Mammary epithelial cell (primary cell): Measurements from ENCODE around the gene TPBG.

Experiments
- CTCF ChIP-seq, 2 donors: IDR thresholded peaks in 1 of 2; conservative IDR thresholded peaks in 1 of 2; 2 replicates each; pipeline ENCODE4 v1.5.1; 2011 to 2012; ENCODE audit warnings: inconsistent platforms in 2 of 2, low read length in 2 of 2, mild to moderate bottlenecking in 2 of 2, control low read depth in 1 of 2, low read depth in 1 of 2; ENCODE audit not compliant: insufficient read depth in 1 of 2; ENCODE audit errors: extremely low read depth in 1 of 2
- EZH2 ChIP-seq: IDR thresholded peaks from 2 replicates; pipeline ENCODE4 v1.6.1; 2012; ENCODE audit warnings: low read length, inconsistent platforms, borderline replicate concordance

GRCh38 chr6:82380566-82381185 is 17.1 kb downstream of the TPBG start:
- TF ChIP-seq CTCF (conservative IDR thresholded peaks at IDR 0.05 in 1 of 2, IDR thresholded peaks at IDR 0.05 in 1 of 2; ENCODE audit: extremely low read depth in 1 of 2, insufficient read depth in 1 of 2, low read depth in 1 of 2, low read length in 2 of 2), result no peak
- TF ChIP-seq EZH2, result no peak
